SK-N-SH (cell line): ENCODE measurements around the gene ZNF462.

Source experiments
- CHD2 ChIP-seq: fragments of 150-350 bp; IDR thresholded peaks from 2 replicates; pipeline ENCODE4 v1.6.1; 2018; ENCODE audit warnings: low read length; ENCODE audit not compliant: partially characterized antibody
- EP300 ChIP-seq, 2 experiments: IDR thresholded peaks; 2 replicates each; pipeline versions ENCODE4 v1.4.0 to v1.6.1; 2012; ENCODE audit warnings: borderline replicate concordance in 1 of 2, low read depth in 1 of 2, low read length in 1 of 2
- FOSL2 ChIP-seq: IDR thresholded peaks from 2 replicates; pipeline ENCODE4 v1.4.0; 2012; ENCODE audit warnings: low read depth, mild to moderate bottlenecking, moderate library complexity, borderline replicate concordance
- GABPA ChIP-seq: IDR thresholded peaks from 2 replicates; pipeline ENCODE4 v1.4.0; 2012; ENCODE audit warnings: low read depth, mild to moderate bottlenecking
- GATA2 ChIP-seq: sonication (generic); formaldehyde crosslinking; IDR thresholded peaks from 2 replicates; pipeline ENCODE4 v1.5.0; 2020; ENCODE audit warnings: mild to moderate bottlenecking, missing genetic modification reagents
- POLR2AphosphoS5 ChIP-seq: IDR thresholded peaks from 2 replicates; pipeline ENCODE4 v1.6.1; 2012; ENCODE audit warnings: low read depth, low read length
- RAD21 ChIP-seq: IDR thresholded peaks from 2 replicates; pipeline ENCODE4 v1.6.1; 2012; ENCODE audit warnings: mild to moderate bottlenecking, low read length
- RFX5 ChIP-seq: IDR thresholded peaks from 2 replicates; pipeline ENCODE4 v1.6.1; 2012; ENCODE audit warnings: mild to moderate bottlenecking, improper control_type of control experiment, low read length
- TCF12 ChIP-seq: IDR thresholded peaks from 2 replicates; pipeline ENCODE4 v1.4.0; 2012
- TF ChIP-seq, protein P1 (sequence below): fragments of 200-600 bp; sonication (generic); IDR thresholded peaks from 2 replicates; pipeline ENCODE4 v1.6.1; 2017; ENCODE audit warnings: antibody characterized with exemption, mild to moderate bottlenecking, moderate library complexity
- TF ChIP-seq, protein P2 (sequence below): IDR thresholded peaks from 2 replicates; pipeline ENCODE4 v1.4.0; 2012; ENCODE audit warnings: low read depth
- TF ChIP-seq, protein P3 (sequence below): IDR thresholded peaks from 2 replicates; pipeline ENCODE4 v1.6.1; 2012; ENCODE audit warnings: mild to moderate bottlenecking, low read depth, low read length, moderate library complexity

DNA sequence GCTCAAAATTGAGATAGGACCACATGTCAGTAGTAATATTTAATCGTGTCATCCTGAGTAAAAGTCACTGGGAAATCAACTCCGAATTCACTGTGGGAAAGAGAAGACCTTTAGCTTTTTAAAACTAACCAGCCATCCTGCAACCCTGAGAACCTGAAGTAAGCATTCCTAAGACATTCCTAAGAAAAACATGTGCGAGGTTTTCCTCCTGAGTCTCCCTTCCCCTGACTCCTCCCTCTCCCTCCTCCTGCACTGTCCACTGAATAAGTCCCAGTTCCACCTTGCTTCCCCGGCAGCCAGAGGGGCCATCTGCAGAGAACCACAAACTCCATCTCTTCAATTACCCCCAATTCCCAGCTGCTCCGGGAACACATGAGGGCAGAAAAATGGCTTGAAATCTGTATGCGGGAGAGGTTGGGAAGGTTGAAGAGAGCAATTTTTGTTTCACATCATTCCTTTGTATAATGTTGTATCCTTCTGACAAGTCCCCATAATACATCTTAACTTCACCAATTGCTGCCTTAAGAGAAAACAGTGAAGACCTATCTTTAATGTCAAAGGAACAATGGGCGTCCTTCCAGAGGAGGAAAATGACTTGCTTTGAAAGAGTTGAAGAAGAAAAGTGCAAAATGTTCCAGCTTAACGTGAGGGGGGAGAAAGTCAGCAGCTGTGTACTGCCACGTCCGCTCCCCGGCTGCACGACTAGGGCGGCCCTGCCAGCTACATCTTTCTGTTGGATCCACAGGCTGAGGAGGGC is 186.3 kb downstream of the ZNF462 start:
- TF ChIP-seq, protein P1, sequence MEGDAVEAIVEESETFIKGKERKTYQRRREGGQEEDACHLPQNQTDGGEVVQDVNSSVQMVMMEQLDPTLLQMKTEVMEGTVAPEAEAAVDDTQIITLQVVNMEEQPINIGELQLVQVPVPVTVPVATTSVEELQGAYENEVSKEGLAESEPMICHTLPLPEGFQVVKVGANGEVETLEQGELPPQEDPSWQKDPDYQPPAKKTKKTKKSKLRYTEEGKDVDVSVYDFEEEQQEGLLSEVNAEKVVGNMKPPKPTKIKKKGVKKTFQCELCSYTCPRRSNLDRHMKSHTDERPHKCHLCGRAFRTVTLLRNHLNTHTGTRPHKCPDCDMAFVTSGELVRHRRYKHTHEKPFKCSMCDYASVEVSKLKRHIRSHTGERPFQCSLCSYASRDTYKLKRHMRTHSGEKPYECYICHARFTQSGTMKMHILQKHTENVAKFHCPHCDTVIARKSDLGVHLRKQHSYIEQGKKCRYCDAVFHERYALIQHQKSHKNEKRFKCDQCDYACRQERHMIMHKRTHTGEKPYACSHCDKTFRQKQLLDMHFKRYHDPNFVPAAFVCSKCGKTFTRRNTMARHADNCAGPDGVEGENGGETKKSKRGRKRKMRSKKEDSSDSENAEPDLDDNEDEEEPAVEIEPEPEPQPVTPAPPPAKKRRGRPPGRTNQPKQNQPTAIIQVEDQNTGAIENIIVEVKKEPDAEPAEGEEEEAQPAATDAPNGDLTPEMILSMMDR, result no peak
- TF ChIP-seq, protein P2, sequence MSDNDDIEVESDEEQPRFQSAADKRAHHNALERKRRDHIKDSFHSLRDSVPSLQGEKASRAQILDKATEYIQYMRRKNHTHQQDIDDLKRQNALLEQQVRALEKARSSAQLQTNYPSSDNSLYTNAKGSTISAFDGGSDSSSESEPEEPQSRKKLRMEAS, result no peak
- no peak for TF ChIP-seq CHD2
- TF ChIP-seq FOSL2, result no peak
- TF ChIP-seq RFX5, result no peak
- TF ChIP-seq EP300 (IDR thresholded peaks at IDR 0.05; ENCODE audit: borderline replicate concordance in 1 of 2, low read depth in 1 of 2, low read length in 1 of 2), result no peak
- no peak for TF ChIP-seq TCF12
- no peak for TF ChIP-seq GABPA
- no peak for TF ChIP-seq POLR2AphosphoS5
- TF ChIP-seq RAD21, result no peak
- no peak for TF ChIP-seq GATA2 (CRISPR knock-in tag)
- TF ChIP-seq, protein P3, sequence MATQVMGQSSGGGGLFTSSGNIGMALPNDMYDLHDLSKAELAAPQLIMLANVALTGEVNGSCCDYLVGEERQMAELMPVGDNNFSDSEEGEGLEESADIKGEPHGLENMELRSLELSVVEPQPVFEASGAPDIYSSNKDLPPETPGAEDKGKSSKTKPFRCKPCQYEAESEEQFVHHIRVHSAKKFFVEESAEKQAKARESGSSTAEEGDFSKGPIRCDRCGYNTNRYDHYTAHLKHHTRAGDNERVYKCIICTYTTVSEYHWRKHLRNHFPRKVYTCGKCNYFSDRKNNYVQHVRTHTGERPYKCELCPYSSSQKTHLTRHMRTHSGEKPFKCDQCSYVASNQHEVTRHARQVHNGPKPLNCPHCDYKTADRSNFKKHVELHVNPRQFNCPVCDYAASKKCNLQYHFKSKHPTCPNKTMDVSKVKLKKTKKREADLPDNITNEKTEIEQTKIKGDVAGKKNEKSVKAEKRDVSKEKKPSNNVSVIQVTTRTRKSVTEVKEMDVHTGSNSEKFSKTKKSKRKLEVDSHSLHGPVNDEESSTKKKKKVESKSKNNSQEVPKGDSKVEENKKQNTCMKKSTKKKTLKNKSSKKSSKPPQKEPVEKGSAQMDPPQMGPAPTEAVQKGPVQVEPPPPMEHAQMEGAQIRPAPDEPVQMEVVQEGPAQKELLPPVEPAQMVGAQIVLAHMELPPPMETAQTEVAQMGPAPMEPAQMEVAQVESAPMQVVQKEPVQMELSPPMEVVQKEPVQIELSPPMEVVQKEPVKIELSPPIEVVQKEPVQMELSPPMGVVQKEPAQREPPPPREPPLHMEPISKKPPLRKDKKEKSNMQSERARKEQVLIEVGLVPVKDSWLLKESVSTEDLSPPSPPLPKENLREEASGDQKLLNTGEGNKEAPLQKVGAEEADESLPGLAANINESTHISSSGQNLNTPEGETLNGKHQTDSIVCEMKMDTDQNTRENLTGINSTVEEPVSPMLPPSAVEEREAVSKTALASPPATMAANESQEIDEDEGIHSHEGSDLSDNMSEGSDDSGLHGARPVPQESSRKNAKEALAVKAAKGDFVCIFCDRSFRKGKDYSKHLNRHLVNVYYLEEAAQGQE, result no peak
